Measurements from ENCODE around the gene MCC.

Gene MCC

GRCh38 chr5:113127021-113127420, 361.2 kb downstream of the MCC start:
- H3K4me3 ChIP-seq (ENCODE audit: low read depth, low read length), result no peak overlapping the region
- no peak for DNase-seq (ENCODE audit: low read depth)
- TF ChIP-seq CTCF (IDR thresholded peaks at IDR 0.05; ENCODE audit: control insufficient read depth, extremely low read depth, insufficient read depth), result no peak

- H3K4me3 ChIP-seq (ENCODE audit: low read depth, low read length), result no peak overlapping the region
- no peak for TF ChIP-seq CTCF (IDR thresholded peaks at IDR 0.05; ENCODE audit: control insufficient read depth, extremely low read depth, insufficient read depth)
- DNase-seq (ENCODE audit: low read depth), result no peak
Measured at GRCh38 chr5:113125371-113125770, 362.9 kb downstream of the MCC start.

GRCh38 chr5:113124914-113125313, 363.3 kb downstream of the MCC start:
- H3K4me3 ChIP-seq (ENCODE audit: low read depth, low read length), result no peak overlapping the region
- no peak for TF ChIP-seq CTCF (IDR thresholded peaks at IDR 0.05; ENCODE audit: control insufficient read depth, extremely low read depth, insufficient read depth)
- no peak for DNase-seq (ENCODE audit: low read depth)

GRCh38 chr5:113124265-113124664, 364.0 kb downstream of the MCC start:
- DNase-seq (ENCODE audit: low read depth), result no peak
- no peak for TF ChIP-seq CTCF (IDR thresholded peaks at IDR 0.05; ENCODE audit: control insufficient read depth, extremely low read depth, insufficient read depth)

GRCh38 chr5:113123618-113124017, 364.6 kb downstream of the MCC start:
- no peak overlapping the region for H3K4me3 ChIP-seq (ENCODE audit: low read depth, low read length)
- TF ChIP-seq CTCF (IDR thresholded peaks at IDR 0.05; ENCODE audit: control insufficient read depth, extremely low read depth, insufficient read depth), result peak; percentile 25; the same call in 1 of the 2 replicates
- DNase-seq (ENCODE audit: low read depth), result no peak

More at GRCh38 chr5:113124265-113124664, 364.0 kb downstream of the MCC start:
- H3K4me3 ChIP-seq (ENCODE audit: low read depth, low read length), result no peak overlapping the region

GRCh38 chr5:113122053-113122452, 366.2 kb downstream of the MCC start:
- TF ChIP-seq CTCF (IDR thresholded peaks at IDR 0.05; ENCODE audit: control insufficient read depth, extremely low read depth, insufficient read depth), result no peak
- no peak overlapping the region for H3K4me3 ChIP-seq (ENCODE audit: low read depth, low read length)
- DNase-seq (ENCODE audit: low read depth), result no peak

GRCh38 chr5:113119246-113119924, 368.9 kb downstream of the MCC start:
- no peak for DNase-seq (ENCODE audit: low read depth)
- H3K4me3 ChIP-seq (ENCODE audit: low read depth, low read length), result no peak overlapping the region
- no peak for TF ChIP-seq CTCF (IDR thresholded peaks at IDR 0.05; ENCODE audit: control insufficient read depth, extremely low read depth, insufficient read depth)
